Breast epithelium (tissue), 3 donors: ENCODE data around the gene BMAL1.

Experiments used
- CTCF ChIP-seq, 3 donors: fragments of 450-650 bp; IDR thresholded peaks; one replicate each; pipeline ENCODE4 v1.5.1; 2016 to 2017; ENCODE audit warnings: antibody characterized with exemption in 3 of 3, mild to moderate bottlenecking in 3 of 3, moderate library complexity in 3 of 3
- POLR2A ChIP-seq: fragments of 450-650 bp; IDR thresholded peaks from one replicate; pipeline ENCODE4 v1.6.1; 2016; ENCODE audit warnings: antibody characterized with exemption, mild to moderate bottlenecking, moderate library complexity

- TF ChIP-seq POLR2A (no peak), CTCF (IDR thresholded peaks at IDR 0.05) (no peak)
Measured at GRCh38 chr11:13280777-13281176, 3.2 kb downstream of the BMAL1 start.
